Measurements from ENCODE around the gene TSR3. TPM values are rescaled to one million over a fixed set of nuclear protein-coding genes. Genes with fewer than 3 reads are reported as not detected.

Gene TSR3
- total and polyA plus RNA-seq, 2 experiments from 2014 or later: 119 to 173 TPM

DNA sequence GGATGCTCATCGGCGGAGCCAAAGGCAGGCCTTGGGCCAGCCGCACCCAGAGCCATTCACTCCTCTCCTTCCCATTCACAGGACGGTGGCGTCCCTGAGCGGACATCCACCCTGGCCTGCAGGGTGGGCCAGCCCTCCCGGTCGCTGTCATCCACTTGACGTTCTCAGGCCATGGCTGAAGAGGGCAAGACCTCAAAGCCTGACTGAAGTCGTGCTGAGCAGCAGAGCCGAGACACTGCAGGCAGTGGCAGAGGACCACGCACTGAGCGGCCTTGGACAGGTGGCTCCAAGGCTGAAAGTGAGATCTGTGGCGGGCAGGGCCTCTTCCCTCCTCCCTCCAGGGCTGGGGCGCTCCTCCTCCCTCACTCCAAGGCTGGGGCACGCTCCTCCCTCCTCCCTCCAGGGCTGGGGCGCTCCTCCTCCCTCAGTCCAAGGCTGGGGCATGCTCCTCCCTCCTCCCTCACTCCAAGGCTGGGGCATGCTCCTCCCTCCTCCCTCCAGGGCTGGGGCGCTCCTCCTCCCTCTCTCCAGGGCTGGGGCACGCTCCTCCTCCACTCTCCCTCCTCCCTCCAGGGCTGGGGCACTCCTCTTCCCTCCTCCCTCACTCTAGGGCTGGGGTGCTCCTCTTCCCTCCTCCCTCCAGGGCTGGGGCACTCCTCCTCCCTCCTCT lies 24.2 kb upstream of the TSR3 start:
- H3K27ac ChIP-seq: no peak overlapping the region
- peaks cover 3% of the 10 kb centered on the region for H3K27me3 ChIP-seq
- TF ChIP-seq, protein P1, sequence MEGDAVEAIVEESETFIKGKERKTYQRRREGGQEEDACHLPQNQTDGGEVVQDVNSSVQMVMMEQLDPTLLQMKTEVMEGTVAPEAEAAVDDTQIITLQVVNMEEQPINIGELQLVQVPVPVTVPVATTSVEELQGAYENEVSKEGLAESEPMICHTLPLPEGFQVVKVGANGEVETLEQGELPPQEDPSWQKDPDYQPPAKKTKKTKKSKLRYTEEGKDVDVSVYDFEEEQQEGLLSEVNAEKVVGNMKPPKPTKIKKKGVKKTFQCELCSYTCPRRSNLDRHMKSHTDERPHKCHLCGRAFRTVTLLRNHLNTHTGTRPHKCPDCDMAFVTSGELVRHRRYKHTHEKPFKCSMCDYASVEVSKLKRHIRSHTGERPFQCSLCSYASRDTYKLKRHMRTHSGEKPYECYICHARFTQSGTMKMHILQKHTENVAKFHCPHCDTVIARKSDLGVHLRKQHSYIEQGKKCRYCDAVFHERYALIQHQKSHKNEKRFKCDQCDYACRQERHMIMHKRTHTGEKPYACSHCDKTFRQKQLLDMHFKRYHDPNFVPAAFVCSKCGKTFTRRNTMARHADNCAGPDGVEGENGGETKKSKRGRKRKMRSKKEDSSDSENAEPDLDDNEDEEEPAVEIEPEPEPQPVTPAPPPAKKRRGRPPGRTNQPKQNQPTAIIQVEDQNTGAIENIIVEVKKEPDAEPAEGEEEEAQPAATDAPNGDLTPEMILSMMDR (IDR thresholded peaks at IDR 0.05; ENCODE audit: low read depth, low read length): no peak
- no peaks in the 10 kb centered on the region for H3K36me3 ChIP-seq
- no peaks in the 10 kb centered on the region for H3K4me1 ChIP-seq (ENCODE audit: low read depth)
- no peak for DNase-seq (ENCODE audit: low read depth in 1 of 2, low spot score in 1 of 2)
- no peaks in the 10 kb centered on the region for H3K9me3 ChIP-seq (ENCODE audit: low read depth)
- no peak overlapping the region for H3K4me3 ChIP-seq

DNA sequence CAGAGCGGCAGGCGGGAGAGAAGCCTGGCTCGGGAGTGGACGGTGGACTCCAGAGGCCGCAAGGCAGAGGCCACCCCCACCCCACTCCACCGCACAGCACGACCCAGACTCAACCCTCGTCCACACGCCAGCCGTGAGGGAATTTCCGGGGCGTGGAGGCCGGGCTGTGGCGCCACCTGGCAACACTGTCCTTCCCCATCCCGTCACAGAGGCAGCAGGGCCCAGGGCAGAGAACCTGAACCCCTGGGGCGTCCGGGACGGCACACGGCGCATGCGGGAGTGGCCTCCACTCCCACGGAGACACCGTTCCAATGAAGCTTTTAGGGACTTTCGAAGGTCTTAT lies 23.6 kb upstream of the TSR3 start:
- Histone ChIP-seq H3K27ac (no peak overlapping the region), H3K27me3 (peaks cover 3% of the 10 kb centered on the region)
- no peak for DNase-seq (ENCODE audit: low read depth in 1 of 2, low spot score in 1 of 2)

DNA sequence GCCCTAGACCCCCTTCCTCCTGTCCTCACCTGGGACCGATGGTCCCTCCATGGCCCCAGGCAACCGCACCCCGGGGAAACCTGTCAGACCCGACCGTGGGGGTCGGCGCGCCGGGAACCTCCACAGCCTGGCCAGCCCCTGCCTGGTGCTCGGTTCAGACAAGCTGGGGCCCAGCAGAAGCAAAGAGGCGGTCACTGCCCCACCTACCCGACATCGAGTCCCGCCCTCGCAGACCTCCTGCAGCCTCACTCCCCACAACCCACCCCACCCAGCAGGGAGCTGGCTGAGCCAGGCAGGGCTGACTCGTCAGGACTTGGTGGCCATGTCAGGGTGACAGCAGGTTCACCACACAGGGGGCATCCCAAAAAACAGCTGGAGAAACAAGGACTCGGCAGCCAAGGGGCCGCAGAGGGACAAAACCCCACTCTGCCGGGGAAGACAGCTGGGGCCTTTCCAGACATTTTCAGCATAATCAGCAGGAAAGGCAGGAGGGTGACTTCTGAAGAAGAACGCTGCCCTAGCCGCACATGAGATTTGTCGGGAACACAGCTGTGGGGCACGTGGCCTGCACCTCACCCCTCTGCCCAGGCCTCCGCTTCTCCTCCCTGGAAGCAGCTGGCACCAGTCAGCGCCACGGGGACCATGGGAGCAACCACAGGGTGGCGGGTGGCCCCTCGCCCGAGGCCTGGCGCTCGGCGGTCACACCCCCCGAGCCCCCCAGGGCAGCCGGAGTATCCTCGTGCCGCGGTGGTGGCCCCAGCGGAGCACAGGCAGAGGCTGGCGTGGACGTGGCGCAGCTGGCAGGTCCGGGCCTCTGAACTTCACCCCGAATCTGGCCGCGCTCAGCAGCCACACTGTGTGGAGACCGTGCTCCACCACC lies 23.0 kb upstream of the TSR3 start:
- Histone ChIP-seq H3K36me3 (no peaks in the 10 kb centered on the region), H3K9me3 (ENCODE audit: low read depth) (no peaks in the 10 kb centered on the region), H3K27me3 (peaks cover 3% of the 10 kb centered on the region), H3K27ac (no peak overlapping the region), H3K4me1 (ENCODE audit: low read depth) (no peaks in the 10 kb centered on the region), H3K4me3 (no peak overlapping the region)
- DNase-seq (ENCODE audit: low read depth in 1 of 2, low spot score in 1 of 2): no peak
- TF ChIP-seq, protein P1 (IDR thresholded peaks at IDR 0.05; ENCODE audit: low read depth, low read length): no peak

More for the DNA sequence above, 23.6 kb upstream of the TSR3 start:
- Histone ChIP-seq H3K9me3 (ENCODE audit: low read depth) (no peaks in the 10 kb centered on the region), H3K36me3 (no peaks in the 10 kb centered on the region), H3K4me3 (no peak overlapping the region), H3K4me1 (ENCODE audit: low read depth) (no peaks in the 10 kb centered on the region)
- TF ChIP-seq, protein P1 (IDR thresholded peaks at IDR 0.05; ENCODE audit: low read depth, low read length): no peak

DNA sequence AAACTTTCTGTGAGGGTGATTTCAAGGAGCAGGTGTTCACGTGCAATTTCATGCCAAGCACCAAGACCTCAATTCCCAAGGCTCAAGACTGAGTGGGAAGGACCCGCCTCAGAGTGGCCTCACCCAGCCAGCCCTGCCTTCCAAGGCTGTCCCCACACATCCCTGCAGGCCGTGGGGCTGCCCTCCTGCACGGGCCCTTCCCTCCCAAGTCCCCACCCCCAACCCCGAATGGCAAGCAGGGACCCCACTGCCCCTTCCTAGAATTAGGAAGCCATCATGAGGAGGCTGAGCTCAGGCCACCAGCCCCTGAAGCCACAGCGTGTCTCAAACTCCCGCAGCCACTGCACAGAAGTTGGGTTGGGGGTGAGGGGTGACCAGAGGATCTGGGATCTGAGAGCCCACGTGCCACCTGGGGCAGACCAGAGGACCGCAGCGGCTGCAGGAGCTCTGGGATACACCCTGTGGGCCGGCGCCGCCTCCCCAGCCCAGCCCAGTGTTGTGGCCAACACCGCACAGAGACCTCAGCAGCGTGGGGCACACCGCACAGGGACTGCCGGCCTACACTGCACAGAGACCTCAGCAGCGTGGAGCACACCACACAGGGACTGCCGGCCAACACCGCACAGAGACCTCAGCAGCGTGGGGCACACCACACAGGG lies 20.7 kb upstream of the TSR3 start:
- Histone ChIP-seq H3K4me3 (no peak overlapping the region), H3K27me3 (no peaks in the 10 kb centered on the region), H3K9me3 (ENCODE audit: low read depth) (no peaks in the 10 kb centered on the region), H3K27ac (no peak overlapping the region), H3K4me1 (ENCODE audit: low read depth) (no peaks in the 10 kb centered on the region), H3K36me3 (no peaks in the 10 kb centered on the region)
- TF ChIP-seq, protein P1 (IDR thresholded peaks at IDR 0.05; ENCODE audit: low read depth, low read length): no peak
- no peak for DNase-seq (ENCODE audit: low read depth in 1 of 2, low spot score in 1 of 2)

DNA sequence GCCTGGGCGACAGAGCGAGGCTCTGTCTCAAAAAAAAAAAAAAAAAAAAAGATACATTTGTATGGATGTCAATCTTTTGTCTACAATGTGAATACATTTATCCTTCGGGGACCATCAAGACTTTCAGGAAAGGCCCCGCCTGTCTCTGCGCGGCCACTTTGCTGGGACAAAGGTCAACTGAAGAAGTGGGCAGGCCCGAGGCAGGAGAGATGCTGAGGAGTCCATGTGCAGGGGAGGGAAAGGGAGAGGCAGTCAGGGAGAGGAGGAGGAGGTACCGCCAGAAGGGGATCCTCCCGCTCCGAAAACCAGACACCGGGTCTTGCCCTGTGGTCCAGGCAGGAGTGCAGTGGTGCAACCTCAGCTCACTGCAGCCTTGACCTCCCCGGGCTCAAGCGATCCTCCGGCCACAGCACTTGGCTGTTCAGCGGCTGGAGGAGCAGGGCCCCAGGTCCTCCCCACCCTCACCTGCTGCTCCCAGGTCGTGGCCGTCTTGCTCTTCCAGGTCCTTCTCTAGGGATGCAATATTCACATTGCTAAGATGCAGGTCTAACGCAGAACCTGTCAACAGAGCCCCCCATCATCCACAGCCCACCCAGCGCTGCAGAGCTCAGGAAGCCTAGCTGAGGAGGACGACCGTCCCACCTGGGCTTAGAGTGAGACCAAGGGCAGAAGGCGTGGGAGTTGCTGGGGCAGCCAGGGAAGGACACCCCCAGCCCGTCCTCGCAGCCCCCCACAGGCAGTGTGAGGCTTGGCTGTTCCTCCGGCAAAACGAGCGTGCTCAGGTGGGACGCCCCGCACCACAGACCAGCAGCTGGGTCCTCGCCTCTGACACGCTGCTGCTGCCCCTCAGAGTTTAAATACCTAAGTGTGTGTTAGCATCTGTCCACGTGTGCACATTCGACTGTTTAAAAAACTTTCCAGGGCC lies 19.6 kb upstream of the TSR3 start:
- TF ChIP-seq, protein P1 (IDR thresholded peaks at IDR 0.05; ENCODE audit: low read depth, low read length): no peak
- Histone ChIP-seq H3K27ac (no peak overlapping the region), H3K36me3 (no peaks in the 10 kb centered on the region)

More for the DNA sequence above, 19.6 kb upstream of the TSR3 start:
- Histone ChIP-seq H3K4me1 (ENCODE audit: low read depth) (no peaks in the 10 kb centered on the region), H3K9me3 (ENCODE audit: low read depth) (no peaks in the 10 kb centered on the region), H3K4me3 (no peak overlapping the region), H3K27me3 (no peaks in the 10 kb centered on the region)
- no peak for DNase-seq (ENCODE audit: low read depth in 1 of 2, low spot score in 1 of 2)
